ENCODE data around the gene CXCL6. TPM values are rescaled to one million over a fixed set of nuclear protein-coding genes. Genes with fewer than 3 reads are reported as not detected.

Gene CXCL6
- total RNA-seq, 2 donors from 2014 or later = not detected

- Mint-ChIP-seq H3K36me3 (ENCODE audit: low read depth) (no peaks in the 10 kb centered on the region), H3K4me3 (no peak overlapping the region), H3K4me1 (no peaks in the 10 kb centered on the region), H3K27me3 (no peaks in the 10 kb centered on the region), H3K27ac (no peak overlapping the region)
- no peak for DNase-seq
- H3K9me3 ChIP-seq (ENCODE audit: control insufficient read depth, low read length, poor library complexity, severe bottlenecking) = no peaks in the 10 kb centered on the region
- no peak for ATAC-seq
These were observed 13.5 kb upstream of the CXCL6 start for GRCh38 chr4:73822812-73823504.

- Mint-ChIP-seq H3K27ac (no peak overlapping the region), H3K4me3 (no peak overlapping the region), H3K36me3 (ENCODE audit: low read depth) (no peaks in the 10 kb centered on the region), H3K27me3 (no peaks in the 10 kb centered on the region), H3K4me1 (no peaks in the 10 kb centered on the region)
- ATAC-seq (no peak), DNase-seq (no peak)
- H3K9me3 ChIP-seq (ENCODE audit: control insufficient read depth, low read length, poor library complexity, severe bottlenecking) = no peaks in the 10 kb centered on the region
These were observed 12.7 kb upstream of the CXCL6 start for GRCh38 chr4:73823760-73824159.

- no peak overlapping the region for H3K4me3 Mint-ChIP-seq
- H3K27me3 Mint-ChIP-seq = no peaks in the 10 kb centered on the region
- no peak for DNase-seq
- no peaks in the 10 kb centered on the region for H3K4me1 Mint-ChIP-seq
- no peak overlapping the region for H3K27ac Mint-ChIP-seq
- no peaks in the 10 kb centered on the region for H3K36me3 Mint-ChIP-seq (ENCODE audit: low read depth)
- ATAC-seq = no peak
- H3K9me3 ChIP-seq (ENCODE audit: control insufficient read depth, low read length, poor library complexity, severe bottlenecking) = no peaks in the 10 kb centered on the region
These were observed 7.5 kb upstream of the CXCL6 start for GRCh38 chr4:73828956-73829355.

GRCh38 chr4:73831569-73831968 lies 4.9 kb upstream of the CXCL6 start:
- ATAC-seq = no peak
- no peaks in the 10 kb centered on the region for H3K4me1 Mint-ChIP-seq
- DNase-seq = no peak
- no peaks in the 10 kb centered on the region for H3K9me3 ChIP-seq (ENCODE audit: control insufficient read depth, low read length, poor library complexity, severe bottlenecking)
- no peaks in the 10 kb centered on the region for H3K27me3 Mint-ChIP-seq
- H3K36me3 Mint-ChIP-seq (ENCODE audit: low read depth) = no peaks in the 10 kb centered on the region
- no peak overlapping the region for H3K27ac Mint-ChIP-seq
- H3K4me3 Mint-ChIP-seq = no peak overlapping the region

- H3K4me1 Mint-ChIP-seq = no peaks in the 10 kb centered on the region
- ATAC-seq (no peak), DNase-seq (no peak)
- no peak overlapping the region for H3K27ac Mint-ChIP-seq
- H3K9me3 ChIP-seq (ENCODE audit: control insufficient read depth, low read length, poor library complexity, severe bottlenecking) = peaks cover 3% of the 10 kb centered on the region
- peaks cover 10% of the 10 kb centered on the region for H3K27me3 Mint-ChIP-seq
- H3K36me3 Mint-ChIP-seq (ENCODE audit: low read depth) = no peaks in the 10 kb centered on the region
- no peak overlapping the region for H3K4me3 Mint-ChIP-seq
These were observed 3.7 kb upstream of the CXCL6 start for GRCh38 chr4:73832651-73833237.

GRCh38 chr4:73839071-73839470 lies 2.6 kb downstream of the CXCL6 start:
- H3K4me3 Mint-ChIP-seq = no peak overlapping the region
- peaks cover 16% of the 10 kb centered on the region for H3K27me3 Mint-ChIP-seq
- no peaks in the 10 kb centered on the region for H3K4me1 Mint-ChIP-seq
- H3K27ac Mint-ChIP-seq = no peak overlapping the region
- peaks cover 3% of the 10 kb centered on the region for H3K9me3 ChIP-seq (ENCODE audit: control insufficient read depth, low read length, poor library complexity, severe bottlenecking)
- ATAC-seq (no peak), DNase-seq (no peak)
- no peaks in the 10 kb centered on the region for H3K36me3 Mint-ChIP-seq (ENCODE audit: low read depth)

GRCh38 chr4:73839715-73840114 lies 3.2 kb downstream of the CXCL6 start:
- DNase-seq (no peak), ATAC-seq (no peak)
- Mint-ChIP-seq H3K36me3 (ENCODE audit: low read depth) (no peaks in the 10 kb centered on the region), H3K4me1 (no peaks in the 10 kb centered on the region), H3K27me3 (peaks cover 16% of the 10 kb centered on the region), H3K27ac (no peak overlapping the region), H3K4me3 (no peak overlapping the region)
- H3K9me3 ChIP-seq (ENCODE audit: control insufficient read depth, low read length, poor library complexity, severe bottlenecking) = peaks cover 3% of the 10 kb centered on the region

- Mint-ChIP-seq H3K27me3 (peaks cover 16% of the 10 kb centered on the region), H3K4me3 (no peak overlapping the region), H3K27ac (no peak overlapping the region), H3K36me3 (ENCODE audit: low read depth) (no peaks in the 10 kb centered on the region), H3K4me1 (no peaks in the 10 kb centered on the region)
- ATAC-seq = no peak
- DNase-seq = no peak
- peaks cover 3% of the 10 kb centered on the region for H3K9me3 ChIP-seq (ENCODE audit: control insufficient read depth, low read length, poor library complexity, severe bottlenecking)
These were observed 4.9 kb downstream of the CXCL6 start for GRCh38 chr4:73841243-73841925.

- ATAC-seq = no peak
- Mint-ChIP-seq H3K4me3 (no peak overlapping the region), H3K4me1 (no peaks in the 10 kb centered on the region), H3K36me3 (ENCODE audit: low read depth) (no peaks in the 10 kb centered on the region), H3K27me3 (peaks cover 7% of the 10 kb centered on the region), H3K27ac (no peak overlapping the region)
- H3K9me3 ChIP-seq (ENCODE audit: control insufficient read depth, low read length, poor library complexity, severe bottlenecking) = no peaks in the 10 kb centered on the region
- no peak for DNase-seq
These were observed 6.2 kb downstream of the CXCL6 start for GRCh38 chr4:73842696-73843095.

- Mint-ChIP-seq H3K27me3 (peaks cover 14% of the 10 kb centered on the region), H3K27ac (no peak overlapping the region), H3K4me3 (no peak overlapping the region), H3K36me3 (ENCODE audit: low read depth) (no peaks in the 10 kb centered on the region), H3K4me1 (no peaks in the 10 kb centered on the region)
- no peaks in the 10 kb centered on the region for H3K9me3 ChIP-seq (ENCODE audit: control insufficient read depth, low read length, poor library complexity, severe bottlenecking)
- ATAC-seq (no peak), DNase-seq (no peak)
These were observed 6.9 kb downstream of the CXCL6 start for GRCh38 chr4:73843369-73843768.

- H3K4me1 Mint-ChIP-seq = no peaks in the 10 kb centered on the region
- H3K36me3 Mint-ChIP-seq (ENCODE audit: low read depth) = no peaks in the 10 kb centered on the region
- peaks cover 11% of the 10 kb centered on the region for H3K27me3 Mint-ChIP-seq
- no peak for ATAC-seq
- H3K4me3 Mint-ChIP-seq = no peak overlapping the region
- no peak for DNase-seq
- no peak overlapping the region for H3K27ac Mint-ChIP-seq
- no peaks in the 10 kb centered on the region for H3K9me3 ChIP-seq (ENCODE audit: control insufficient read depth, low read length, poor library complexity, severe bottlenecking)
These were observed 7.9 kb downstream of the CXCL6 start for GRCh38 chr4:73844345-73844744.

GRCh38 chr4:73844806-73845205 lies 8.3 kb downstream of the CXCL6 start:
- no peaks in the 10 kb centered on the region for H3K9me3 ChIP-seq (ENCODE audit: control insufficient read depth, low read length, poor library complexity, severe bottlenecking)
- DNase-seq = no peak
- Mint-ChIP-seq H3K27me3 (peaks cover 10% of the 10 kb centered on the region), H3K36me3 (ENCODE audit: low read depth) (no peaks in the 10 kb centered on the region), H3K4me1 (no peaks in the 10 kb centered on the region), H3K4me3 (no peak overlapping the region), H3K27ac (no peak overlapping the region)
- ATAC-seq = no peak

- no peak overlapping the region for H3K4me3 Mint-ChIP-seq
These were observed 11.2 kb downstream of the CXCL6 start for GRCh38 chr4:73847526-73848182.

More at GRCh38 chr4:73847526-73848182, 11.2 kb downstream of the CXCL6 start:
- no peak for ATAC-seq
- no peak overlapping the region for H3K27ac Mint-ChIP-seq
- H3K27me3 Mint-ChIP-seq = peaks cover 20% of the 10 kb centered on the region
- H3K36me3 Mint-ChIP-seq (ENCODE audit: low read depth) = no peaks in the 10 kb centered on the region
- H3K9me3 ChIP-seq (ENCODE audit: control insufficient read depth, low read length, poor library complexity, severe bottlenecking) = no peaks in the 10 kb centered on the region
- DNase-seq = no peak
- H3K4me1 Mint-ChIP-seq = no peaks in the 10 kb centered on the region
